GM20000 (cell line): ENCODE data around the gene FOS.

ENCODE experiments used
- DNase-seq: peaks from one replicate; pipeline ENCODE4 v3.0.0; 2012; ENCODE audit warnings: low spot score
- CTCF ChIP-seq: IDR thresholded peaks from 2 replicates; pipeline ENCODE4 v1.5.1; 2012; ENCODE audit warnings: mild to moderate bottlenecking, control low read depth; ENCODE audit errors: extremely low read depth, missing control alignments

The FOS gene

GRCh38 chr14:75278422-75279152 lies at the start of gene FOS:
TSS of gene FOS (plus strand) at chr14:75278828. CDS start at chr14:75278983, 155 bp downstream.
- TF ChIP-seq CTCF = no peak
- DNase-seq = peak; percentile 99

DNA sequence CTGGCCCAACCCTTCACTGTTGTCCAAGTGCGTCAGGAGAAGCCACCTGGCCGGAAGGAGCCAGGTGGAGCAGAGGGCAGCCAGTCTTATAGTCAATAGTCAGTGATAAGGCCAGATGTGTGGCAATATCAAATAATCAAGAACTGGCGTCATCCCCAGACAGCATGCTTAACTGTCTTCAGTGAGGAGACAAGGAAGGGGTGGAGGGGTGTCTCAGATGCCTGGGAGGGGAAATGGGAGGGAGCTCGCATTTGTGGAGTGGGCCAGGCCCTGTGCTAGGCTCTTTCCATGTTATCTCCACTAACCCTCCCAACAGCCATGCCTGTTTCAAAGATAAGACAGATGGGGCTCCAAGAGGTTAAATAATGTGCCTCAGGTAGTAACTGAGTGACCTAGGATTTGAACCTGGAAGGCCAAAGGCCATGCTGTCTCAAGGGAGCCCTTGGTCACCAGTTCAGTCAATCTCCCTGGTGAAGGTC lies 48.9 kb upstream of the FOS start:
- no peak for DNase-seq
- no peak for TF ChIP-seq CTCF

GRCh38 chr14:75230140-75230792 lies 48.4 kb upstream of the FOS start:
- DNase-seq = peak; percentile 48
- no peak for TF ChIP-seq CTCF

DNA sequence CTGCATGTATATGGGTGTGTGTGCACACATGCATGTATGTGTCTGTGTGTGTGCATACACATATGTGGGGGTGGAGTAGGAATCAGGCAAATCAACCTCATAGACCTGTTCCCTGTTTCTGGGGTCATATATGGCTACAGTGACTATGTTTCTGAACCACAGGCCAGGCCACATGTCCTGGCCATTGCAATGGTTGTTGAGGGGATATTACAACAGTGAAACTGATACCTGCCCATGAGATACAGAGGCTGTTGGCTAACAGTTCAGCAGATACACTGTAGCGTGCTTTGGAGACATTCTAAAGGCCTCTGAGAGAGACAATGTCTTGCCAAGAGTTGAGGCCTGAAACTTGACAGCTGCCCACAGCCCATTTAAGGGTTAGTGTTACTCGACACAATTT lies 47.3 kb upstream of the FOS start:
- TF ChIP-seq CTCF = no peak
- peak; percentile 38 for DNase-seq

- TF ChIP-seq CTCF = no peak
- DNase-seq = no peak
Observed at GRCh38 chr14:75232191-75232590, 46.4 kb upstream of the FOS start.

DNA sequence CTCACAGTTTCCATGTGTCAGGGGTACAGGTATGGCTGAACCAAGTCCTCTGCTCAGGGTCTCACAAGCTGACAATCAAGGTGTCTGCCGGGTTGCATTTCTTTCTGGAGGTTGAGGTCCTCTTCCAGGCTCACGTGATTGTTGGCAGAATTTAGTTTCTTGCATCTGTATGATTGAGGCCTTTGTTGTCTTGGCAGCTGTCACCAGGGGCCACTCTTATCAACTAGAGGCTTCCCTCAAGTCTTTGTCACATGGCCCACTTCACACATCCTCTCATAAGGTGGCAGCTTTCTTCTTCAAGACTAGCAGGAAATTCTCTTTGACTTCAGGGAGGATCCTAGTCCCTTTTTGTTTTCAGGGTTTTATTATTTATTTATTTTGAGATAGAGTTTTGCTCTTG lies 46.0 kb upstream of the FOS start:
- no peak for TF ChIP-seq CTCF
- DNase-seq = no peak
